Naive thymus-derived CD4-positive, alpha-beta T cell (primary cell): ENCODE results near the gene CCSER1. TPM values are rescaled to one million over a fixed set of nuclear protein-coding genes. Genes with fewer than 3 reads are reported as not detected.

Experiments used
- ATAC-seq: fragments of 150-1000 bp; cut with Tn5 transposase; 2 replicates; pipeline ENCODE4 v1.10.0; 2021; ENCODE audit warnings: mild to moderate bottlenecking, moderate library complexity
- CTCF ChIA-PET: fragments of 350-600 bp; sonication (Branson Sonifier 250); formaldehyde crosslinking; loops from one replicate; lab custom pipeline; 2021; ENCODE audit warnings: antibody characterized with exemption; lab: Charles Lee
- POLR2A ChIA-PET: fragments of 350-600 bp; sonication (Branson Sonifier 250); formaldehyde crosslinking; loops from one replicate; lab custom pipeline; 2021; ENCODE audit warnings: antibody characterized with exemption, inconsistent platforms; lab: Charles Lee
- DNase-seq, 9 donors: peaks; one replicate each; pipeline versions ENCODE4 v3.0.0 to v3.0.0-alpha.2; 2020 to 2022; ENCODE audit warnings: mixed read lengths in 1 of 9
- H3K27ac ChIP-seq: one replicate; pipeline ENCODE4 v1.7.0; 2013; ENCODE audit warnings: mild to moderate bottlenecking, low read depth, low read length, moderate library complexity
- H3K27me3 ChIP-seq, 2 donors: one replicate each; pipeline ENCODE4 v1.7.0; 2013; ENCODE audit warnings: low read length in 2 of 2, mild to moderate bottlenecking in 2 of 2, moderate library complexity in 2 of 2; ENCODE audit not compliant: control insufficient read depth in 2 of 2, insufficient read depth in 2 of 2
- H3K36me3 ChIP-seq, 3 experiments: 1 replicate in 2 of 3; 2 replicates in 1 of 3; pipeline ENCODE4 v1.7.0; 2013; ENCODE audit warnings: low read length in 3 of 3, mild to moderate bottlenecking in 3 of 3, moderate library complexity in 1 of 3; ENCODE audit not compliant: insufficient read depth in 3 of 3, control insufficient read depth in 2 of 3
- H3K4me1 ChIP-seq, 2 donors: one replicate each; pipeline ENCODE4 v1.7.0; 2013; ENCODE audit warnings: low read length in 2 of 2, mild to moderate bottlenecking in 2 of 2, moderate library complexity in 1 of 2; ENCODE audit not compliant: control insufficient read depth in 2 of 2, insufficient read depth in 2 of 2
- H3K4me3 ChIP-seq: 2 replicates; pipeline ENCODE4 v1.7.0; 2013; ENCODE audit warnings: mild to moderate bottlenecking, low read length
- H3K9me3 ChIP-seq, 3 experiments: 1 replicate in 2 of 3; 2 replicates in 1 of 3; pipeline ENCODE4 v1.7.0; 2013; ENCODE audit warnings: low read length in 3 of 3; ENCODE audit not compliant: control insufficient read depth in 2 of 3
- H3K27ac Mint-ChIP-seq, 9 donors: one replicate each; pipeline ENCODE4 v1.8.0; 2020 to 2022; ENCODE audit warnings: mixed read lengths in 9 of 9, mild to moderate bottlenecking in 8 of 9, moderate library complexity in 5 of 9, inconsistent platforms in 2 of 9
- H3K27me3 Mint-ChIP-seq, 5 donors: one replicate each; pipeline ENCODE4 v1.8.0; 2021 to 2022; ENCODE audit warnings: mixed read lengths in 5 of 5, mild to moderate bottlenecking in 1 of 5
- H3K36me3 Mint-ChIP-seq, 5 donors: one replicate each; pipeline ENCODE4 v1.8.0; 2020 to 2022; ENCODE audit warnings: mixed read lengths in 5 of 5, mild to moderate bottlenecking in 3 of 5, inconsistent platforms in 1 of 5
- H3K4me1 Mint-ChIP-seq, 7 donors: one replicate each; pipeline ENCODE4 v1.8.0; 2020 to 2022; ENCODE audit warnings: mixed read lengths in 7 of 7, mild to moderate bottlenecking in 3 of 7, inconsistent platforms in 1 of 7
- H3K4me3 Mint-ChIP-seq, 10 donors: one replicate each; pipeline ENCODE4 v1.8.0; 2020 to 2022; ENCODE audit warnings: mild to moderate bottlenecking in 10 of 10, mixed read lengths in 10 of 10, moderate library complexity in 6 of 10, inconsistent platforms in 2 of 10
- H3K9me3 Mint-ChIP-seq, 11 donors: one replicate each; pipeline ENCODE4 v1.8.0; 2020 to 2022; ENCODE audit warnings: mixed read lengths in 11 of 11, mild to moderate bottlenecking in 4 of 11, inconsistent platforms in 1 of 11, moderate library complexity in 1 of 11
- intact Hi-C, 2 donors: fragments of 100-400 bp; cut with micrococcal nuclease; formaldehyde crosslinking; loops; one replicate each; pipeline ENCODE4 v1.15.1; 2023
- polyA plus RNA-seq, 2 donors: library from polyadenylated mRNA; unstranded; fragments of 300-500 nt; fragmentation: Illumina TruSeq; gene quantifications; one replicate each; pipeline ENCODE4 v1.2.3, GENCODE V29; 2021
- total RNA-seq, 6 experiments: library from RNA in 5 of 6; stranded (reverse) in 5 of 6; gene quantifications; 1 replicate in 5 of 6; 2 replicates in 1 of 6; pipeline ENCODE4 v1.2.3 and lab custom pipeline; 2021 to 2026

The CCSER1 gene
- total and polyA plus RNA-seq, 7 experiments from 2014 or later, result 0.30 to 4.0 (median 1.4) TPM; not detected in 3

GRCh38 chr4:90495211-90495610 is 368.0 kb downstream of the CCSER1 start:
- POLR2A ChIA-PET, result no interaction called here
- peaks cover 0 to 3% (median 0%) of the 10 kb centered on the region in 5 donors for H3K36me3 Mint-ChIP-seq
- no peak for DNase-seq
- ATAC-seq, result no peak
- Histone ChIP-seq H3K4me1 (no peaks in the 10 kb centered on the region), H3K36me3 (no peaks in the 10 kb centered on the region), H3K9me3 (no peaks in the 10 kb centered on the region), H3K4me3 (no peak overlapping the region), H3K27me3 (no peaks in the 10 kb centered on the region), H3K27ac (no peak overlapping the region)
- peaks cover 0 to 3% (median 0%) of the 10 kb centered on the region in 5 donors for H3K27me3 Mint-ChIP-seq
- H3K4me1 Mint-ChIP-seq, result no peaks in the 10 kb centered on the region
- H3K4me3 Mint-ChIP-seq, result no peak overlapping the region
- peaks cover 0 to 19% (median 5%) of the 10 kb centered on the region in 11 donors for H3K9me3 Mint-ChIP-seq
- CTCF ChIA-PET, result no interaction called here
- no peak overlapping the region for H3K27ac Mint-ChIP-seq
- intact Hi-C loops, result no loop called here

- Histone ChIP-seq H3K4me3 (no peak overlapping the region), H3K36me3 (no peaks in the 10 kb centered on the region), H3K27ac (no peak overlapping the region), H3K27me3 (no peaks in the 10 kb centered on the region), H3K9me3 (no peaks in the 10 kb centered on the region), H3K4me1 (no peaks in the 10 kb centered on the region)
- intact Hi-C loops, result no loop called here
- Mint-ChIP-seq H3K4me3 (no peak overlapping the region), H3K4me1 (no peaks in the 10 kb centered on the region), H3K27me3 (peaks cover 0 to 3% (median 0%) of the 10 kb centered on the region in 5 donors), H3K27ac (no peak overlapping the region), H3K9me3 (peaks cover 0 to 18% (median 4%) of the 10 kb centered on the region in 11 donors), H3K36me3 (peaks cover 0 to 3% (median 0%) of the 10 kb centered on the region in 5 donors)
- DNase-seq, result no peak
- ChIA-PET POLR2A (no interaction called here), CTCF (no interaction called here)
- no peak for ATAC-seq
Observed at GRCh38 chr4:90495936-90496335, 368.7 kb downstream of the CCSER1 start.

GRCh38 chr4:90498175-90498574 is 371.0 kb downstream of the CCSER1 start:
- CTCF ChIA-PET, result no interaction called here
- no peak overlapping the region for H3K4me3 ChIP-seq
- intact Hi-C loops, result no loop called here
- no peak overlapping the region for H3K27ac ChIP-seq
- no peaks in the 10 kb centered on the region for H3K27me3 ChIP-seq
- H3K4me1 ChIP-seq, result no peaks in the 10 kb centered on the region
- H3K4me3 Mint-ChIP-seq, result no peak overlapping the region
- no peaks in the 10 kb centered on the region for H3K9me3 ChIP-seq
- H3K9me3 Mint-ChIP-seq, result peaks cover 0 to 13% (median 3%) of the 10 kb centered on the region in 11 donors
- peaks cover 0 to 3% (median 0%) of the 10 kb centered on the region in 5 donors for H3K36me3 Mint-ChIP-seq
- H3K27ac Mint-ChIP-seq, result no peak overlapping the region
- H3K27me3 Mint-ChIP-seq, result no peaks in the 10 kb centered on the region
- H3K36me3 ChIP-seq, result no peaks in the 10 kb centered on the region
- POLR2A ChIA-PET, result no interaction called here
- DNase-seq (no peak), ATAC-seq (no peak)
- no peaks in the 10 kb centered on the region for H3K4me1 Mint-ChIP-seq

- Mint-ChIP-seq H3K27ac (no peak overlapping the region), H3K27me3 (no peaks in the 10 kb centered on the region), H3K4me3 (no peak overlapping the region)
Observed at GRCh38 chr4:90503677-90504076, 376.5 kb downstream of the CCSER1 start.

GRCh38 chr4:90515191-90515590 is 388.0 kb downstream of the CCSER1 start:
- no peaks in the 10 kb centered on the region for H3K27me3 ChIP-seq
- H3K9me3 ChIP-seq, result no peaks in the 10 kb centered on the region
- no peak overlapping the region for H3K4me3 Mint-ChIP-seq
- ATAC-seq, result no peak
- H3K36me3 ChIP-seq, result no peaks in the 10 kb centered on the region
- intact Hi-C loops, result no loop called here
- H3K4me1 ChIP-seq, result no peaks in the 10 kb centered on the region
- H3K9me3 Mint-ChIP-seq, result peaks cover 0 to 13% (median 3%) of the 10 kb centered on the region in 11 donors
- H3K36me3 Mint-ChIP-seq, result no peaks in the 10 kb centered on the region
- POLR2A ChIA-PET, result no interaction called here
- no peak overlapping the region for H3K27ac Mint-ChIP-seq
- no peak overlapping the region for H3K4me3 ChIP-seq
- H3K4me1 Mint-ChIP-seq, result no peaks in the 10 kb centered on the region
- H3K27ac ChIP-seq, result no peak overlapping the region
- H3K27me3 Mint-ChIP-seq, result no peaks in the 10 kb centered on the region
- CTCF ChIA-PET, result no interaction called here
- DNase-seq, result no peak

More at GRCh38 chr4:90503677-90504076, 376.5 kb downstream of the CCSER1 start:
- Histone ChIP-seq H3K27ac (no peak overlapping the region), H3K36me3 (no peaks in the 10 kb centered on the region), H3K4me1 (no peaks in the 10 kb centered on the region), H3K4me3 (no peak overlapping the region), H3K27me3 (no peaks in the 10 kb centered on the region), H3K9me3 (no peaks in the 10 kb centered on the region)
- Mint-ChIP-seq H3K9me3 (peaks cover 0 to 32% (median 5%) of the 10 kb centered on the region in 11 donors), H3K4me1 (no peaks in the 10 kb centered on the region), H3K36me3 (no peaks in the 10 kb centered on the region)
- POLR2A ChIA-PET, result no interaction called here
- ATAC-seq (no peak), DNase-seq (no peak)
- intact Hi-C loops, result no loop called here
- CTCF ChIA-PET, result no interaction called here

- no peaks in the 10 kb centered on the region for H3K9me3 ChIP-seq
- intact Hi-C loops, result no loop called here
- Mint-ChIP-seq H3K9me3 (peaks cover 0 to 6% (median 0%) of the 10 kb centered on the region in 11 donors), H3K4me1 (no peaks in the 10 kb centered on the region), H3K36me3 (no peaks in the 10 kb centered on the region), H3K4me3 (no peak overlapping the region), H3K27ac (no peak overlapping the region), H3K27me3 (no peaks in the 10 kb centered on the region)
- H3K27ac ChIP-seq, result no peak overlapping the region
- ATAC-seq (no peak), DNase-seq (no peak)
- H3K4me1 ChIP-seq, result no peaks in the 10 kb centered on the region
- CTCF ChIA-PET, result no interaction called here
- no peak overlapping the region for H3K4me3 ChIP-seq
- no peaks in the 10 kb centered on the region for H3K27me3 ChIP-seq
- H3K36me3 ChIP-seq, result no peaks in the 10 kb centered on the region
- POLR2A ChIA-PET, result interaction anchor here (0.6 kb wide), 1 partner anchor 204 kb away, joined by 3 read pairs; no protein-coding TSS in a partner anchor
Observed at GRCh38 chr4:90528551-90528950, 401.4 kb downstream of the CCSER1 start.

GRCh38 chr4:90536408-90536807 is 409.2 kb downstream of the CCSER1 start:
- Histone ChIP-seq H3K4me1 (no peaks in the 10 kb centered on the region), H3K36me3 (no peaks in the 10 kb centered on the region), H3K27ac (no peak overlapping the region), H3K9me3 (no peaks in the 10 kb centered on the region), H3K27me3 (no peaks in the 10 kb centered on the region), H3K4me3 (no peak overlapping the region)
- intact Hi-C loops, result no loop called here
- CTCF ChIA-PET, result no interaction called here
- H3K4me3 Mint-ChIP-seq, result no peak overlapping the region
- H3K27me3 Mint-ChIP-seq, result no peaks in the 10 kb centered on the region
- POLR2A ChIA-PET, result no interaction called here
- H3K27ac Mint-ChIP-seq, result no peak overlapping the region
- H3K9me3 Mint-ChIP-seq, result peaks cover 0 to 7% (median 0%) of the 10 kb centered on the region in 11 donors
- ATAC-seq, result no peak
- H3K4me1 Mint-ChIP-seq, result no peaks in the 10 kb centered on the region
- DNase-seq, result no peak
- no peaks in the 10 kb centered on the region for H3K36me3 Mint-ChIP-seq
